ENCODE results near the gene ZNF607. TPM values are rescaled to one million over a fixed set of nuclear protein-coding genes. Genes with fewer than 3 reads are reported as not detected.

The ZNF607 gene
- total RNA-seq, 1 donor from 2014 or later = 6.8 TPM

DNA sequence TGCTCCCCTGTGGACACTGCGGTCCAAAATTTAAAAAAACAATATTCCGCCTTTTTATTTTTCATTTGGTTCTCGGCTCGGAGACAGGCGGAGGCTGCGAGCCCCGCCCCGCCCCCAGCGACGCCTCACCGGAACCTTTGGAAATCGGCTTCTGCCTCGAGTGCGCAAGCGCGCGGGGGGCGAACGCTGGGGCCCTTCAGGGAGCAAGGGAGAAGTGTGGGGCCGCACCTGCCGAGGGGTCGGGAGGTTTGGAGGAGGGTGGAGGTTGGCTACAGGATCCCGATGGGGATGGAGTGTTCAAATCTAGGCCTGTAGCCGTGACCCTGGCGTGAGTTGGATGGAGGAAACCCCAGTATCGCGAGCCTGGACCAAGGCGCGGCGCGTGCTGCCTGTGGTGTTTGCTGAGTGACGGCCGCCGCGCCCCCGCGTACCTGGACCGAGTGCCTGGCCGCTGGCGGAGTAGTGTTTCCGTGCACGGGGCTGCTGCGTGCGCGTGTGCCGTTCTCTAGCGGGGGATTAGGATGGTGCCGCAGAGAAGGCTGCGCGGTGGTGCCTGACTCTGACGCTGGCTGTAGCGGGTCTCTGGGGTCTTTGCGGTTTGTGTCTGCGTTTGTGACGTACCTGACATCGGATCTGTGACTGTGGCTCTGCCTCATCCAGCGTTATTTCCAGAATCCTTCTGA lies 63.7 kb downstream of the ZNF607 start:
- Mint-ChIP-seq H3K27ac (ENCODE audit: unreplicated experiment) (peak overlapping the region; percentile 82), H3K27me3 (ENCODE audit: low read depth) (no peaks in the 10 kb centered on the region), H3K36me3 (ENCODE audit: low read depth) (peaks cover 3% of the 10 kb centered on the region), H3K9me3 (ENCODE audit: low read depth) (peaks cover 27% of the 10 kb centered on the region), H3K4me1 (ENCODE audit: low read depth) (peaks cover 20% of the 10 kb centered on the region), H3K4me3 (ENCODE audit: unreplicated experiment) (peak overlapping the region; percentile 93)
- TF ChIP-seq, protein P1, sequence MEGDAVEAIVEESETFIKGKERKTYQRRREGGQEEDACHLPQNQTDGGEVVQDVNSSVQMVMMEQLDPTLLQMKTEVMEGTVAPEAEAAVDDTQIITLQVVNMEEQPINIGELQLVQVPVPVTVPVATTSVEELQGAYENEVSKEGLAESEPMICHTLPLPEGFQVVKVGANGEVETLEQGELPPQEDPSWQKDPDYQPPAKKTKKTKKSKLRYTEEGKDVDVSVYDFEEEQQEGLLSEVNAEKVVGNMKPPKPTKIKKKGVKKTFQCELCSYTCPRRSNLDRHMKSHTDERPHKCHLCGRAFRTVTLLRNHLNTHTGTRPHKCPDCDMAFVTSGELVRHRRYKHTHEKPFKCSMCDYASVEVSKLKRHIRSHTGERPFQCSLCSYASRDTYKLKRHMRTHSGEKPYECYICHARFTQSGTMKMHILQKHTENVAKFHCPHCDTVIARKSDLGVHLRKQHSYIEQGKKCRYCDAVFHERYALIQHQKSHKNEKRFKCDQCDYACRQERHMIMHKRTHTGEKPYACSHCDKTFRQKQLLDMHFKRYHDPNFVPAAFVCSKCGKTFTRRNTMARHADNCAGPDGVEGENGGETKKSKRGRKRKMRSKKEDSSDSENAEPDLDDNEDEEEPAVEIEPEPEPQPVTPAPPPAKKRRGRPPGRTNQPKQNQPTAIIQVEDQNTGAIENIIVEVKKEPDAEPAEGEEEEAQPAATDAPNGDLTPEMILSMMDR (IDR thresholded peaks at IDR 0.05) = peak; percentile 33
- DNase-seq (ENCODE audit: low spot score) = no peak

DNA sequence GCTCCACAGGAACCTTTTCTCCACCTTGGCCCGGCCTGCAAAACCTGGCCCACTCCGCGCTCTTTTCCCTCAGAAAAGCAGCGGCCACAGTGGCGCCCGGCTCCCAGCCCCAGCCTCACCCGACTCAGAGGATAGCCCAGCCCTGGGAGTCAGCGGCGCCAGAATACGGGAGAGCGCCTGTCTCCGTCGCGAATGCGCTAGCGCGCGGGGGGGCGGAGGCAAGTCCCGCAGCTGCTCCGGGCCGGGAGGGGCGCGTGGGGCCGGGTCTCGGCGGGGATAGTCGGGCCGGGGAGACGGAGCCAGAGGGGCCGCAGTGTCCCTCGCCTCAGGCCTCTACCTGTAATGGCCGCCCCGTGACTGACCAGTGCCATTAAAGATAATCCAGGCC lies 64.3 kb downstream of the ZNF607 start, which contains the start of gene ZFP30:
Gene ZFP30, minus strand, starts transcription at position 165 of the 388 bp plus-strand sequence. CDS start 7,643 bp downstream, outside the sequence.
- peak within 1 kb of the TSS; percentile 82 for H3K27ac Mint-ChIP-seq (ENCODE audit: unreplicated experiment)
- H3K4me3 Mint-ChIP-seq (ENCODE audit: unreplicated experiment) = peak within 1 kb of the TSS; percentile 93
- peaks cover 4% of the 10 kb centered on the region for H3K36me3 Mint-ChIP-seq (ENCODE audit: low read depth)
- H3K9me3 Mint-ChIP-seq (ENCODE audit: low read depth) = peaks cover 22% of the 10 kb centered on the region
- DNase-seq (ENCODE audit: low spot score) = peak; percentile 97
- peaks cover 20% of the 10 kb centered on the region for H3K4me1 Mint-ChIP-seq (ENCODE audit: low read depth)
- TF ChIP-seq, protein P1 (IDR thresholded peaks at IDR 0.05) = no peak
- H3K27me3 Mint-ChIP-seq (ENCODE audit: low read depth) = no peaks in the 10 kb centered on the region

DNA sequence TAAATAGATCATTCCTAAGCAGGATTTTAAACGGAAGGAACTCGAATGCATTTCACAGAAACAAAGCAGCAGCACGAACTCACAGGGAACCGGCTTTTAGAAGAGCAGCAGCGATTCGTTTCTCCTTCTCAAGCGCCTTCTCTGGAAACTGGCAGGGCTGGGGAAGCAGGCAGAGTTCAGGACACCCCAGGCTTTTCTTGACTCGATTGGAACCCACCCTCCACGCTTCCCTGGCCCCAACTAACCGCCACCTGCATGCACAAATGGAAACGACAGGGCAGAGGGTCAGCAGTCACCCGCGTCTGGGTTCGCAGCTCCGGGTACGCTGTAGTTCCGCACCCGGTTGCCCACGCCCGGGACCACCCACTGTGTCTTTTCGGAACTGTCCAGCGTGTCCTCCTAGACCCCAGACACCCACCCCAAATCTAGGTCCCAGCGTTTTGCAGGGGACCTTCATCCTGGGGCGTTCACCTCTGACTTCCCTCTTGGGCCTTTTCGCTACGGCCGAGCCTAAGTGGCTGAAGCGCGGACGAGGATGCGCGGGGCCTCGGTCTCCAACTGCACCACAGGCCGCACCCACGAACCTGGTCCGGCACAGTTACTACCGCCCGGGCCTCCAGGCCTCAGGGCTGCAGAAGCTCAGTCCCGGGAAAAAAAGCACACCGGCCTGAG lies 64.8 kb downstream of the ZNF607 start:
- no peaks in the 10 kb centered on the region for H3K27me3 Mint-ChIP-seq (ENCODE audit: low read depth)
- peaks cover 20% of the 10 kb centered on the region for H3K4me1 Mint-ChIP-seq (ENCODE audit: low read depth)

DNA sequence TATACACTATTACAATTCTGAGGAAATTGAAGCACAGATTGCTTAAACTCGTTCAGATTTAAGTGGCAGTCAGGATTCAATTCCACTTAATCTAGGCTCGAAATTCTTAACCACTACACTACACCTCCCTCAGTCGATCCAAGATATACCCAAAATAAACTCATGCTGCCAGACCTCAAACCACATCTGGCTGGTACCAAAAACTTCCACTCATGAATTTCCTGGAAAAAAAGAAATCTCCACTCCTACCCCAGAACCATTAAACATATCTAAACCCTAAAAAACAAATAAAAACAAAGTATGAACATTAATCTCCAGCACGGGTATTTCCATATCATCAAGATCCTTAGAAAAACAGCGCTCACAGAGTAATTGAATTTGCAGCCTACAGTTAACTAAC lies 65.4 kb downstream of the ZNF607 start:
- TF ChIP-seq, protein P1 (IDR thresholded peaks at IDR 0.05) = no peak
- H3K9me3 Mint-ChIP-seq (ENCODE audit: low read depth) = peaks cover 17% of the 10 kb centered on the region
- DNase-seq (ENCODE audit: low spot score) = no peak
- peaks cover 3% of the 10 kb centered on the region for H3K36me3 Mint-ChIP-seq (ENCODE audit: low read depth)
- H3K4me1 Mint-ChIP-seq (ENCODE audit: low read depth) = peaks cover 20% of the 10 kb centered on the region
- peak overlapping the region; percentile 82 for H3K27ac Mint-ChIP-seq (ENCODE audit: unreplicated experiment)
- no peaks in the 10 kb centered on the region for H3K27me3 Mint-ChIP-seq (ENCODE audit: low read depth)
- H3K4me3 Mint-ChIP-seq (ENCODE audit: unreplicated experiment) = peak overlapping the region; percentile 93

More for the DNA sequence above, 64.8 kb downstream of the ZNF607 start:
- TF ChIP-seq, protein P1 (IDR thresholded peaks at IDR 0.05) = no peak
- DNase-seq (ENCODE audit: low spot score) = no peak
- Mint-ChIP-seq H3K4me3 (ENCODE audit: unreplicated experiment) (peak overlapping the region; percentile 93), H3K27ac (ENCODE audit: unreplicated experiment) (peak overlapping the region; percentile 82), H3K9me3 (ENCODE audit: low read depth) (peaks cover 21% of the 10 kb centered on the region), H3K36me3 (ENCODE audit: low read depth) (peaks cover 4% of the 10 kb centered on the region)

Other genes starting within 250 kb of the ZNF607 start
- 7.9 to 14.3 TPM (median 8.5 TPM) in 3 replicates for gene ZNF793, start 212.8 kb downstream of the ZNF607 start, total RNA-seq
- gene ZNF571, start 125.0 kb downstream of the ZNF607 start, total RNA-seq = 4.9 to 5.7 TPM (median 5.2 TPM) in 3 replicates
- gene ZNF540, start 124.9 kb downstream of the ZNF607 start, total RNA-seq = 1.3 to 3.2 TPM (median 1.4 TPM) in 3 replicates
- 10.7 to 18.3 TPM (median 15.1 TPM) in 3 replicates for gene ZFP30, start 64.3 kb downstream of the ZNF607 start, total RNA-seq
- gene ZNF573, start 59.8 kb upstream of the ZNF607 start, total RNA-seq = 6.9 to 12.7 TPM (median 9.7 TPM) in 3 replicates
- not detected in 3 replicates for gene WDR87, start 186.8 kb upstream of the ZNF607 start, total RNA-seq
- 17.5 to 23.8 TPM (median 22.7 TPM) in 3 replicates for gene SIPA1L3, start 187.4 kb upstream of the ZNF607 start, total RNA-seq